ENCODE data around the gene TMEM201. TPM values are rescaled to one million over a fixed set of nuclear protein-coding genes. Genes with fewer than 3 reads are reported as not detected.

TMEM201 gene
- total and polyA plus RNA-seq, 11 donors: 13.1 to 24.8 (median 18.5) TPM

- H3K36me3 ChIP-seq: peaks cover 0 to 53% (median 42%) of the 10 kb centered on the region in 9 donors
- ATAC-seq: no peak
Observed at GRCh38 chr1:9612871-9613624, 24.3 kb downstream of the TMEM201 start.

GRCh38 chr1:9613625-9614299 is 25.1 kb downstream of the TMEM201 start:
- whole genome bisulfite sequencing, 4 donors: 74 to 90% (median 86%) methylated on average over 14 to 17 of the region's 17 CpGs
- ATAC-seq (no peak), DNase-seq (no peak)
- TF ChIP-seq POLR2A (IDR thresholded peaks at IDR 0.05) (no peak), CTCF (IDR thresholded peaks at IDR 0.05) (no peak)
- H3K27ac ChIP-seq: no peak overlapping the region
- H3K4me1 ChIP-seq: peaks cover 0 to 11% (median 0%) of the 10 kb centered on the region in 12 donors
- no peak overlapping the region for H3K4me3 ChIP-seq
- no peaks in the 10 kb centered on the region for H3K9me3 ChIP-seq
- intact Hi-C loops (cut with DNase I): no loop called here
- peaks cover 0 to 2% (median 0%) of the 10 kb centered on the region in 9 donors for H3K27me3 ChIP-seq
- H3K36me3 ChIP-seq: peaks cover 0 to 47% (median 36%) of the 10 kb centered on the region in 9 donors

More at GRCh38 chr1:9612871-9613624, 24.3 kb downstream of the TMEM201 start:
- Histone ChIP-seq H3K4me1 (peaks cover 0 to 11% (median 0%) of the 10 kb centered on the region in 12 donors), H3K27me3 (no peaks in the 10 kb centered on the region), H3K9me3 (no peaks in the 10 kb centered on the region), H3K4me3 (no peak overlapping the region), H3K27ac (no peak overlapping the region)
- intact Hi-C loops (cut with DNase I): no loop called here
- WGBS, 4 donors: 89 to 97% (median 93%) methylated on average over 18 to 20 of the region's 20 CpGs
- TF ChIP-seq POLR2A (IDR thresholded peaks at IDR 0.05) (no peak), CTCF (IDR thresholded peaks at IDR 0.05) (no peak)
- no peak for DNase-seq

GRCh38 chr1:9615316-9616063 is 26.8 kb downstream of the TMEM201 start:
- H3K36me3 ChIP-seq: peaks cover 0 to 31% (median 26%) of the 10 kb centered on the region in 9 donors
- peaks cover 0 to 2% (median 0%) of the 10 kb centered on the region in 12 donors for H3K4me1 ChIP-seq
- peaks cover 0 to 19% (median 0%) of the 10 kb centered on the region in 9 donors for H3K27me3 ChIP-seq
- DNase-seq (no peak), ATAC-seq (peak; percentile 46 to 60 (median 54))
- H3K27ac ChIP-seq: no peak overlapping the region
- TF ChIP-seq CTCF (IDR thresholded peaks at IDR 0.05): peak; percentile 29 to 75 (median 51)
- TF ChIP-seq POLR2A (IDR thresholded peaks at IDR 0.05): no peak
- no peak overlapping the region for H3K4me3 ChIP-seq
- intact Hi-C loops (cut with DNase I): no loop called here
- 42 to 57% (median 49%) methylated on average over 11 to 16 of the region's 16 CpGs for WGBS, 4 donors
- H3K9me3 ChIP-seq: no peaks in the 10 kb centered on the region

All from heart left ventricle (tissue), 16 donors.